GM19035 (cell line): ENCODE measurements around the gene HOXA4.
A peak's percentile ranks its signal among the peaks of the same experiment; 100 is the strongest.

Source experiments
- ATAC-seq: cut with Tn5 transposase; IDR thresholded peaks from one replicate; pipeline ENCODE4 v1.9.1; 2021; ENCODE audit not compliant: unreplicated experiment

The HOXA4 gene

GRCh38 chr7:27158436-27159265 lies 28.1 kb upstream of the HOXA4 start:
- no peak for ATAC-seq

GRCh38 chr7:27157702-27158431 lies 27.3 kb upstream of the HOXA4 start:
- no peak for ATAC-seq

- no peak for ATAC-seq
Observed at GRCh38 chr7:27156916-27157701, 26.6 kb upstream of the HOXA4 start.

GRCh38 chr7:27156508-27156898 lies 25.9 kb upstream of the HOXA4 start, which contains the start of gene HOXA7:
HOXA7 (minus strand) TSS chr7:27156675; CDS start chr7:27156545, 130 bp downstream.
- no peak for ATAC-seq

GRCh38 chr7:27155816-27156507 lies 25.4 kb upstream of the HOXA4 start:
- ATAC-seq, result no peak

GRCh38 chr7:27154901-27155815 lies 24.6 kb upstream of the HOXA4 start:
- no peak for ATAC-seq

GRCh38 chr7:27154369-27154768 lies 23.8 kb upstream of the HOXA4 start:
- no peak for ATAC-seq

- no peak for ATAC-seq
Observed at GRCh38 chr7:27153526-27153925, 23.0 kb upstream of the HOXA4 start.

- no peak for ATAC-seq
Observed at GRCh38 chr7:27152816-27153442, 22.4 kb upstream of the HOXA4 start.

- no peak for ATAC-seq
Observed at GRCh38 chr7:27151931-27152815, 21.6 kb upstream of the HOXA4 start, which contains the start of gene HOXA3. HOXA3 (minus strand) TSS chr7:27152583; CDS start chr7:27110640, 41,943 bp downstream.

- ATAC-seq, result no peak
Observed at GRCh38 chr7:27151341-27151930, 20.9 kb upstream of the HOXA4 start.

- ATAC-seq, result peak; percentile 88
Observed at GRCh38 chr7:27150568-27151340, 20.2 kb upstream of the HOXA4 start.

- ATAC-seq, result no peak
Observed at GRCh38 chr7:27149842-27150567, 19.4 kb upstream of the HOXA4 start.

GRCh38 chr7:27148756-27149641 lies 18.4 kb upstream of the HOXA4 start:
- ATAC-seq, result no peak

GRCh38 chr7:27148031-27148755 lies 17.6 kb upstream of the HOXA4 start:
- no peak for ATAC-seq
